ENCODE data around the gene SH3RF3.
"Not testable (repeated sequence)": the region's sequence is repeated elsewhere in the genome, so short reads cannot be mapped to it uniquely, and the experiment has no call there.

SH3RF3 gene

GRCh38 chr2:109128616-109129355 lies at the start of gene SH3RF3:
TSS of gene SH3RF3 (plus strand) at chr2:109129205.
- no peak for DNase-seq (ENCODE audit: low read depth)

- no peak for DNase-seq (ENCODE audit: low read depth)
These were observed 49.4 kb upstream of the SH3RF3 start for GRCh38 chr2:109079590-109079989.

GRCh38 chr2:109080109-109080508 lies 48.9 kb upstream of the SH3RF3 start:
- no peak for DNase-seq (ENCODE audit: low read depth)

- DNase-seq (ENCODE audit: low read depth), result no peak
These were observed 48.2 kb upstream of the SH3RF3 start for GRCh38 chr2:109080757-109081156.

GRCh38 chr2:109081374-109081773 lies 47.6 kb upstream of the SH3RF3 start:
- no peak for DNase-seq (ENCODE audit: low read depth)

GRCh38 chr2:109083771-109084170 lies 45.2 kb upstream of the SH3RF3 start:
- no peak for DNase-seq (ENCODE audit: low read depth)

GRCh38 chr2:109084341-109084740 lies 44.7 kb upstream of the SH3RF3 start:
- DNase-seq (ENCODE audit: low read depth), result no peak

GRCh38 chr2:109085912-109086742 lies 42.9 kb upstream of the SH3RF3 start:
- no peak for DNase-seq (ENCODE audit: low read depth)

GRCh38 chr2:109086743-109087020 lies 42.3 kb upstream of the SH3RF3 start:
- DNase-seq (ENCODE audit: low read depth), result no peak

- no peak for DNase-seq (ENCODE audit: low read depth)
These were observed 41.8 kb upstream of the SH3RF3 start for GRCh38 chr2:109087055-109087663.

GRCh38 chr2:109089602-109090300 lies 39.3 kb upstream of the SH3RF3 start:
- DNase-seq (ENCODE audit: low read depth), result no peak

- DNase-seq (ENCODE audit: low read depth), result no peak
These were observed 37.5 kb upstream of the SH3RF3 start for GRCh38 chr2:109091526-109091925.

GRCh38 chr2:109094144-109094543 lies 34.9 kb upstream of the SH3RF3 start:
- DNase-seq (ENCODE audit: low read depth), result no peak

- DNase-seq (ENCODE audit: low read depth), result no peak
These were observed 30.6 kb upstream of the SH3RF3 start for GRCh38 chr2:109098251-109098920.

- no peak for DNase-seq (ENCODE audit: low read depth)
These were observed 30.1 kb upstream of the SH3RF3 start for GRCh38 chr2:109098921-109099273.

- no peak for DNase-seq (ENCODE audit: low read depth)
These were observed 26.3 kb upstream of the SH3RF3 start for GRCh38 chr2:109102588-109103233.

GRCh38 chr2:109105113-109105512 lies 23.9 kb upstream of the SH3RF3 start:
- no peak for DNase-seq (ENCODE audit: low read depth)

- DNase-seq (ENCODE audit: low read depth), result no peak
These were observed 20.3 kb upstream of the SH3RF3 start for GRCh38 chr2:109108740-109109139.

- DNase-seq (ENCODE audit: low read depth), result no peak
These were observed 19.7 kb upstream of the SH3RF3 start for GRCh38 chr2:109109342-109109741.

- DNase-seq (ENCODE audit: low read depth), result no peak
These were observed 18.8 kb upstream of the SH3RF3 start for GRCh38 chr2:109110170-109110569.

GRCh38 chr2:109117181-109117580 lies 11.8 kb upstream of the SH3RF3 start:
- DNase-seq (ENCODE audit: low read depth), result not testable (repeated sequence)

- no peak for DNase-seq (ENCODE audit: low read depth)
These were observed 11.2 kb upstream of the SH3RF3 start for GRCh38 chr2:109117780-109118179.

All from activated T-helper 9 cell treated with anti-CD3 and anti-CD28 coated beads, Interleukin-2, amount 50 U/mL, for 16 hours (primary cell).